CD4-positive, alpha-beta T cell treated with Interleukin-21 for 1 hour (primary cell): ENCODE data around the gene LRMDA.
"Not testable (repeated sequence)": the region's sequence is repeated elsewhere in the genome, so short reads cannot be mapped to it uniquely, and the experiment has no call there.

Experiments
- DNase-seq: peaks from one replicate; pipeline ENCODE4 v3.0.0-alpha.2; 2020

LRMDA gene

DNA sequence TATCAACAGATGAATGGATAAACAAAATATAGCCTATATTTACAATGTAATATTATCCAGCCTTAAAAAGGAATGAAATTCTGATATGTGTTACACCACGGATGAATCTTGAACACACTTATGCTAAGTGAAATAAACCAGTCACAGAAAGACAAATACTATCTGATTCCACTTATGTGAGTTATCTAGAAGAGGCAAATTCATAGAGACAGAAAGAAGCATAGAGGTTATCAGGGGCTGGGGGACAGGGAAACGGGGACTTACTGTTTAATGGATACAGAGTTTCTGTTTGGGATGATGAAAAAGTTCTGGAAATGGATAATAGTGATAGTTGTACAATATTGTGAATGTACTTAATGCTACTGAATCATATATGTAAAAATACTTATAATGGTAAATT is 329.9 kb downstream of the LRMDA start:
- no peak for DNase-seq

DNA sequence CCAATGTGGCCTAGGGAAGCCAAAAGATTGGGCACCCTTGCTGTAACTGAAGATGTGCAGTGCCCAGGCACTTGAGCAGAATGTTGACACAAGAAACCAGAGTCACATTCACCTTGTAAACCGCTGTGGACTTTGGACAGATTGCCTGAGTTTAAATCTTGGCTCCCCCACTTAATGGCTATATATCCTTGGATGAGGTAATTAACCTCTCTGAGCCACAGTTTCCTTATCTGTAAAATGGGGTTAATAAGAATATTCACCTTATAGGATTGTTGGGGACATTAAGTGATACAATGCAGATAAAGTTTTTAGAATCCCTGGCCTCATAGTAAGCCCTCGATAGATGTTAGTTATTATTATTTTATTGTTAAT is 331.0 kb downstream of the LRMDA start:
- DNase-seq = no peak

DNA sequence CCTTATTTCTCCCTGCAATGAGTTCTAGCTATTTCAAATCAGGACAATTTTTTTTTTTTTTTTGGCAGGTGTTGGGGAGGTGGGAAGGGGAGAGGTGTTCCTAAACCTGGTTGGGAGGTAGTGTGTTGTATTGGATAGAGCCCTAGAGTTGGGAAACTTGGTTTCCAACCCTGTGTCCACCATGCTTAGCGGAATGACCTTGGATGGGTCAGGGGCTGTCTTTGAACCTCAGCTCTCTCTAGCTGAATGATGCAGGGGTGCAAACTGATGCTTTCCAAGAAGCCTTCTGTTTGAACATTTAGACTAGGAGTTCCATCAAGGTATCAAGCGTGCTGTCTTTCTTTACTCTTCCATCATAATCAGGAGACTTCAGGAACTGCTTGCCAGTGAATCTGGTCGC is 332.2 kb downstream of the LRMDA start:
- DNase-seq = no peak

DNA sequence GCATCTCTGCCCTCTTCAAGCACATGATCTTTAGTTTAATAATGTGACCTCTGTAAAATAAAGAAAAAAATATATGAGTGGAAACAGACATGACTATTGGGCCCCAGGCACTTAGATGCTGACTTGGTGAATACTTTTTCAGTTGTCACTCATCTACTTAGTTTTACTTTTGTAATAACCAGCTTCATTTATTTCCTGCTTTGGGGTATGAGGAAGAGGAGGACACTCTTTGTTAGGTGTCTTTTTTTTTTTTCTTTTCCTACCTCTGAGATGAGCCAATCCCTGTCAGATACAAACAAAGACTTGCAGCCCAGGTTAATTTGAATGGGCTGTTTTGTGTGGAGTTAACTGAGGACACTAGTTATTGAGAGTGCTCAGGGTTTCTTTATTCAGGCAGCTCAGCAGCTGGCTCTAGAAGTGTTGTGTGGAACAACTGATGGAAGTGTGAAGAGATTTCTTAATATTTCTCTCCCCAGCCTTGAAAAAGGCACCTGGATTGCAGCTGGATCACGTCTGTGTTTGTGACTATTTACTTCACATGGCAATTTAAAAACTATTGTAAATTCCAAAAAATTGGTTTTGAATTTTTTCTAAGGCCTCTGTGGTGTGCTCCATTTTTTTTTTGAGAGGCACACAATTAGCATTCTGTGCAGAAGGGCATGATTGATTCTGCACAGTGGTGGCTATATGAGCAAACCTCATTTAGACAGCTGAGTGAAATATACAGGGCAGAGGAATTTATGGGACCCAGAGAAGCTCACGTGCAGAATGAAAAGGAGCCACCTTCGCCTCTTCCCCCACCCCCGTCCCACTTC is 333.8 kb downstream of the LRMDA start:
- DNase-seq = no peak

DNA sequence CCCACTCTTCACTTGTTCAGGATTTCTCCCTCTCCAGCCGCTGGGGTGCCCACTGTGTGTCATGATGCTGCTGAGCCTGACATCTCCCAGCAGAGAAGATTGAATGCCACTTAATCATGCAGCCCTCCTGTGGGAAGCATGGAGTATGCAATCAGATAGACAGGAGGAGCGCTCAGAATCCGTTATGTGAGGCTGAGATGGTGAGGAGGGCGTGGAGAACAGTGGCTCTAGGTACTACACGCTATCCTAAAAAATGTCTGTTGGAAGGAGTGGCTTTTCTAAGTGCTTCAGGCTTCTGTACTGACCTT is 334.3 kb downstream of the LRMDA start:
- no peak for DNase-seq

DNA sequence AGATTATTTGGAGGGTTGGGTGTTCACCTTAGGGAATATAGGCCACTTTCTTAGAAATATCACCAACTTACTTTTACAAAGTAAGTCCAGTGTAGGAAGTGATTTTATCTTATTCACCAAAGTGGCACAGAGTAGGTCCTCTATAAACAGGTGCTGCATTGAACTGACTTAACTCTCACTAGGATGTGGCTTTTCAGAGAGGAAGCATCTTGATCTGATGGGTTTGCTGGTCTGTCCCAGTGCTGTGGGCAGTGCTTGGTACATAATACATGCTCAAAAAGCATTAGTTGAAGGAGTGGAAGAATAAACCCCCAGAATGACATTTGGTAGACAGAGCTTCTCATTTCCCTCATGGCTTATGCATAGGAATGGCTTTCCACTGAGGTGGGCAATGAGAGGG is 334.7 kb downstream of the LRMDA start:
- DNase-seq = no peak

DNA sequence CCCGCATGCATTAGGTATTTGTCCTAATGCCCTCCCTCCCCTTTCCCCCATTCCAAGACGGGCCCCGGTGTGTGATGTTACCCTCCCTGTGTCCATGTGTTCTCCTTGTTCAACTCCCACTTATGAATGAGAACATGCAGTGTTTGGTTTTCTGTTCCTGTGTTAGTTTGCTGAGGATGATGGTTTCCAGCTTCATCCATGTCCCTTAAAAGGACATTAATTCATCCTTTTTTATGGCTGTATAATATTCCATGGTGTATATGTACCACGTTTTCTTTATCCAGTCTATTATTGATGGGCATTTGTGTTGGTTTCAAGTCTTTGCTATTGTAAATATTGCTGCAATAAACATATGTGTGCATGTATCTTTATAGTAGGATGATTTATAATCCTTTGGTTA is 335.3 kb downstream of the LRMDA start:
- DNase-seq = not testable (repeated sequence)

DNA sequence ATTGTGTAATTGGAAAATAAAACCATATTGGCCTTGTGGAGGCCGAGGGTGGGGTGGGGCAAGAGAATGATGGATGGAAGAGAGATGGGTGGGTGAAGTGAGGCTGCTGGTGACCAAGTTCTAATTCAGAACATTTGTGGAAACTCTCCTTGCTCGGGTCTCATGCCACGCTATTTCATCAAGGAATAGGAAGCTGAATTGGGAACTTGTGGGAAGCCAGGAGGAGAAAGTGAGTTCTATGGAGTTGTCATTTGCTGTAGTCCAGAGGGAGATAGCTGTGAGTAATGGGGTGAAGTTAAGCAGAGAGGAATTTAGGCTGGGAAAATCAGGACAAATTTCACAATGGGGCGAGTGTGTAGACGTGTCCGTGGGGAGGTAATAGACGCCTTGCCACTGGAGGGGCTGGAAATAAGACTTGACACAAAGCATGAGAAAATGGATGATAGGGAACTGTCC is 339.2 kb downstream of the LRMDA start:
- DNase-seq = no peak

DNA sequence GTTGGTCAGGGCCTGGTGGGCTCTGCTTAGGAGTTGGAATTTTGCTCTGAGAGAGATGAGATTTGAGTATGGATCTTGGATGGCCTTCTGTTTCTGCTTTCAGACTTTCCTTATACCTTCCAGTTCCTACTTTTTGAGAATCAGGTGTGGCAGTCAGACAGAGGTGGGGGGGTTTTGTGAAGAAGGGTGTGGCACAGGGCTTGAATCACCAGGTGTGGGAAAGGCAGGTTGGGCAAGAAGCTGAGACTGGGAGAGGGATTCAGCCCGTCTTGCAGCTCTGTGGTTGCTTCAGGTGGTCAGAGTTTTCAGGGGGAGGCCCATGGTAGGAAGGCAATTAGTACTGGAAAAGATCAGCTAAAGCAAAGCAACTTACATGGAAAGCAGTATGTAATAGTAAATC is 340.2 kb downstream of the LRMDA start:
- no peak for DNase-seq

DNA sequence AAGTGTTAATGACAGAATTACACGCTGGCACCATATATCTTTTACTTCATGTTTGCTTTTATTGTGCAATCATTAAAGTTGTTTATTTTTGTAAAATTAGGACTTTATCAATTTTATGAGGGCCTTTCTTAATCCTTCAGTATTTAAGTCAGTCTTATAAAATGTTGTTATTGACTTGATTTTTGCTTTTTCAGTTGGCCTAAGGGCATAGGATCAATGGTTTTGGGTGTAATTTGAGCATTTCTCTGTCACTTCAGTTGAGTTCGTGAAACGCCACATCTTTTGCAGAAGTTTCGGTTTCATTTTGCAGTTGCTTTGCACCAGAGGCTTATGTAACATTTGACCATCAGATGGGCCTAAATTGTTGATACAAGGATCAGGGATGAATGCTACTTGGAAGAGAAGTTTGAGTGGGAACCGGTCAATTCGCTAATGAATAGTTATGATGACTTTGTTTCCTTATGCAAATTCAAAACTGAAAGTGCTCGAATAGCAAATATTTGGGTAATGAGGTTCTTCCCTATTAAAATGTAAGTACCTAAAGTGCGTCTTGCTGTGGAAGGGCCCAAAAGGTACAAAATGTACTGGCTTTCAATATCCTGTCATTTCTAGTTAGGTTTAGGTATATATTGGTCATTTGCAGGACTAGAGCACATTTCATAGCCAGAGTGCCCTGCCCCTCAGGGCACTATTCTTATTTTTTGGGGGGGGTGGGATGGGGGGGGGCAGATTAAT is 340.9 kb downstream of the LRMDA start:
- DNase-seq = peak; percentile 42

DNA sequence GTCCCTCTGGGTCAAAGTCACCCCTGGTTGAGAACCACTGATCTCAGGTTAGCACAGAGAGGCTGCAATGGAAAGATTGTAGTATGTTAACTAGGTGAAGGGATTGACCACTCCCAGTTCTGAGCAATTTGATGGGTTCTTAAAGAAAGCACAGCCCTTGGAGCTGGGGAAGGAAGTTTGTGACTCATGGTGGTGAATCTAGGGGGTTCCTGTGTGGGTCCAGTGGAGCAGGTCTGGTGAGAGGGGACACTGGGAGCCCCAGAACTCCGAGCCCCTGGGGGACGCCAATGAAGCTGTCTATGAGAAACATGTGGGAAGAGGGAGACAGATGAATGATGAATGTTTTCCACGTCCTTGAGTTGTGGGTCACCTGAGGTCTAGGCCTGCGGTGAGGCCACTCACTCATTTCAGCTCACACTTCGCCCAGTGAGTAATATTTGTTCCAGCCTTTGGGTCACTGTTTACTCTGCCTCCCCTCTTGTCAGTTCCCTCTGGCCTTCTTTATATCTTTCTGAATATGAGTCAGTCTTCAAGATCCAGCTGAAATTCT is 341.9 kb downstream of the LRMDA start:
- no peak for DNase-seq

DNA sequence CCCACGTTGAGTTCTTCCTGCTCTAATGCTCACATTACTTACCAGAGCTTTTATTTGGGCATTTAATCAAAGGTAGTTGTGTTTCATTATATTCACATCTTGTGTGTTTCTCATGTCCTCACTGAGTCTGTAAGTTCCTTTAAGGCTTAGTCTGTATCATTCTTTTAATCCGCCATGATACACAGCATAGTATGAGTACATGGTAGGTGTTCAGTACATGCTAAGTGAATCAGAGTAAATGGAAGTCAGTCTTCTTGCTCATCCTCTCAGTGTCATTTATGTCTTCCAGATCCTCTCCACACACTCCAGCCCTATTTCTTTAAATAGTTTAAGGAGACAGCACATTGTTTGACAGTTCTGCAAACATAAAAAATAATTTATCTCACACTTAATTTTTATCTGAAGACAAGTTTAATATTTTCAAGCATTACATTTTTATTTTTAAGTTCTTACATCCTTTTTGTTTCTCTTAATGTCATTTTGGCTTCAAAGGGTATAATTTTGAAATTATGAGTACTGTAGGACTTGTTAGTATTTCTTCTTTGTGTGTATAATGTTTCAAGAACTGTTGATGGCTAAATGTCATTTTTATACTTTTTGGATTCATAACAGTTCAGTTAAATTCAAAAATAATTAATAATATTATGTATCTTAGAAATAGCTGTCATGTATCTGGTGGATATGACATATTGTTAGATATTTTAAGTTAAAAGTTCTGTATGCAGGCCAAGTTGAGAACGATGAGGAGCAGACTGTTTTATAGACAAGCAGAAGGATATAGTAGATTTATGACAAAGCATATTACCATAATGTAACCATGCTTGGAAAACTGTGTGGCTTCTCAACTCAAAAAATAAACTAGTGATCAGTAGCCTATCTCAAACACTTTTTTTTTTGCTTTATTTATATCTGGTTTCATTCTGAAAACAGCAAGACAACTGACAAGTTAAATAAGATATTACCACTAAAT is 342.7 kb downstream of the LRMDA start:
- DNase-seq = no peak

DNA sequence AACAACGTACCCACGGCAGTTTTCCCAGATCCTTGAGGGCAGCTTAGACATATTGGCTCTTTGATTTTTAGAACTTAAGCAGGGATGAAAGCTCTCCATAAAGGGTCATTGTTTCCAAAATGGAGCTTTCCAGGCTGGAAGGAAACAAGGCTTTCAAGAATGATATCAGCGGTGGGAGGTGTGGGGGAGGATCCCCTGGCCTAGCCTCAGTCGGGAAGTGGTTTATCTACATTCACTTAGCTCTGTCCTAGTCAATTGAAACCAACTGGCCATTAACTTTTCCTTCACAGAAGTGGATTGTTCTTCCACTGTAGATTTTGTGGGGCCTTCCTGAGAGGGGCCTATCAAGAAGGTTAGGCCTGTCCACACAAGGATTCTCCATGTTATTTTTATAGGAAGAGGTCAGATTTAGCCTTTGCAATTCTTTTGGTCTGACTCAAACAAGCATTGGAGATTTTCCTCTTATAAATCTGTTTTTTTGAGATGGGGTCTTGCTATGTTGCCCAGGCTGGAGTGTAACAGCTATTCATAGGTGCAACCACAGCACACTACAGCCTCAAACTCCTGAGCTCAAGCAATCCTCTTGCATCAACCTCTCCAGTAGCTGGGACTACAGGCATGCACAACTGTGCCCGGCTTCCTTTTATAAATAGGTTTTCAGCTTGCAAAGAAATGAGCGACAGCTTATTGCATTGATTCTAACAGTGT is 343.5 kb downstream of the LRMDA start:
- no peak for DNase-seq

DNA sequence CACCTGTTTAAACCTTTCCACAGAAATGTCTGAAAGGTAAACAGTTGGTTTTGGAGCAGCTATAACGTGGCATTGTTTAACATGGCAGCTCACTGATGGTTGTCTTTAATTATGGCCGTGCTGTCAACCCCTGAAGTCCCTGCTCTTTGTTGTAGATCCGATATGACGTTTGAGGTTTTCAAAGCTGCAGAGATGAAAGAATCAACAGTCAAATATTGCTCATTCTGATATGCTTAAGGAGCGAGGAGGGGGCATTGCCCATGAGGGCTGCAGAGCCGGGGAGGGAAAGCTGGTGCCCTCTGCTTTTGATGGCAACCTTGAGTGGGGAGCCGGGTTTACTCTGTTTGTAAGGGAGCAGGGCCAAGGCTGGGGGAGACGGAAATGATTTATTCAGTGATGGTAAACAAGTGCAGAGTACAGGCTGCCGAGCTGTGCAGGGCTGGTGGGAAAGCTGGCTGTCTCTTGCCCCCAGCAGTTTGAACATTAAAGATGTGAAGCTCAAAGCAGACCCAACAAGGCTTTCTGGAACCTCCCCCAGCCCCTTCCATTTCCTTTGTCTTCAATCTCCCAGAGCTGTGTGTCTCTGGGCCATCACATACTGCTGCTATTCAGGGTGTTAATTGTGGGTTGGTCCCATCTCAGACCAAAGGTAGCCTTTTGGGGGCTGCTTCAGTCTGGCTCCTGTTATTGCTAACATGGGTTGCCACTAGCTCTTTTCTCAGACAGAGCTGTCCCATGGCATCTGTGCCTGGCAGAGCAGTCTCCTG is 345.5 kb downstream of the LRMDA start:
- DNase-seq = no peak

DNA sequence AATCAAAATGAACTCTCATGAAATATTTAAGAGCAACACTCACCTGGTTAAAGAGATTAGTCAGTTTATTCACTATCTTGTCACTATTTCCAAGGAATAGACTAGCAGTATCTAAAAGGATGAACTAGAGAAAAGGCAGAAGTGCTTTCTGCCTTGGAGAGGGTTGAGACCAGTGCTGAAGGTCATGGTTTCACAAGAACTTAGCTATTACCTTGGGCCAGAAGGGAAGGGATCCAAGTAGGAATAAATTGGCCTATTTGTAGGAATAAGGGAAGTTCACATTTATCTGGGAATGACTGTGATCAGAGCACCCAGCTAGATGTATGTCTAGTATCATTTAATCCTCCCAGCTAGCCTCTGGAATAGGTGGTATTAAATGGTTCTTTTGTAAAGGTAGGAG is 347.2 kb downstream of the LRMDA start:
- no peak for DNase-seq

DNA sequence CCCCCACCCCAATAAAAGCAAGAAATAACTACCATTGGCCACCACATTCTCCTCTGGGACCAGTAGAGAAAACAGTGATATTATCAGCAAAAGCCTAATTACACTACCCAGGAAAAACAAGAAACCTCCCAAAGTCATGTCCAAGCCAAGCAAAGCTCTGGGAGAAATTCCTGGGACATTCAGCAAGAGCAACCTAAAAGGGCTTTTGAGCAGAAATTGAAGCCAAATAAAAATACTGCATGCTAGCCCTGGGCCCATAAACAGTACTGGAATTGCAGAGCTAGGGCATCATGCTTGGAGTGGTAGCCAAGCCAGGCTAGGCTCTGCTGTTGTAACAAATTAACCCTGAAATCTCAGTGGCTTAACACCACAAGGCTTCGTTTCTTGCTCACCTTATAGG is 347.9 kb downstream of the LRMDA start:
- no peak for DNase-seq

DNA sequence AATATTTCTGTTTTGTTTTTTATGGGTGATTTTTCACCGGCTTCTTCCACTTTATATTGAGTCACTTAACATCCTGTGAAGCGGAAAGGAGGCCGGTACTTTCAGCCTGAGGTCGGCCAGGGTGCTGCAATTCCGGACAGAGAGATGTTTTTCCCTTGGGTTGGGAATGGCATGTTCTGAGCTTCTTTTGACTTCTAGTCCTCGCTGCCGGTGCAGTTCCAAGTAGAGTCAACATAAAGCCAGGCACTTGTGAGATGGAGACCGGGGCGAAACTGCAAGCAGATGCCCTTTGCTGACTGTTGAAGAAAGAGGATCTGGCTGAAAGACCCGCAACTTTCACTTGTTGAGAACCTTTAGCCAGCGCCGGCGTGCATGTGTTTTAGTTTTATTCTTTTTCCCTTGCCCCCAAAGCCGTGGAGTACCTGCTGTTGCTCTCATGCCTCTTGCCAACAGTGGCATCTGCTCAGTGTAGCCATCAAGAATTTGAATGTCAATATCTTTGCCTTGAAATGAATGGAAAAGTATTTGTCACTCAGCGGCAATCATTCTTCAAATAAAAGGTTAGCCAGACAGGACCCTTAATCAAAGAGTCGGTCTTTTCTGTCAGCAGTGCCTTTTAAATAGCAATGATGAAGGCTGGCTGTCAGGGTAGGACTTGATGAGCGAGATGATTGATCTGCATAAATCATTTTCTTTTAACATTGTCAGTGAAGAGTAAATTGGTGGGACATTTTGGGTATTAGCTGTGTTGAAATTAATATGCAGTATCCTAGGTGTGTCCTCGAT is 351.2 kb downstream of the LRMDA start:
- DNase-seq = no peak

DNA sequence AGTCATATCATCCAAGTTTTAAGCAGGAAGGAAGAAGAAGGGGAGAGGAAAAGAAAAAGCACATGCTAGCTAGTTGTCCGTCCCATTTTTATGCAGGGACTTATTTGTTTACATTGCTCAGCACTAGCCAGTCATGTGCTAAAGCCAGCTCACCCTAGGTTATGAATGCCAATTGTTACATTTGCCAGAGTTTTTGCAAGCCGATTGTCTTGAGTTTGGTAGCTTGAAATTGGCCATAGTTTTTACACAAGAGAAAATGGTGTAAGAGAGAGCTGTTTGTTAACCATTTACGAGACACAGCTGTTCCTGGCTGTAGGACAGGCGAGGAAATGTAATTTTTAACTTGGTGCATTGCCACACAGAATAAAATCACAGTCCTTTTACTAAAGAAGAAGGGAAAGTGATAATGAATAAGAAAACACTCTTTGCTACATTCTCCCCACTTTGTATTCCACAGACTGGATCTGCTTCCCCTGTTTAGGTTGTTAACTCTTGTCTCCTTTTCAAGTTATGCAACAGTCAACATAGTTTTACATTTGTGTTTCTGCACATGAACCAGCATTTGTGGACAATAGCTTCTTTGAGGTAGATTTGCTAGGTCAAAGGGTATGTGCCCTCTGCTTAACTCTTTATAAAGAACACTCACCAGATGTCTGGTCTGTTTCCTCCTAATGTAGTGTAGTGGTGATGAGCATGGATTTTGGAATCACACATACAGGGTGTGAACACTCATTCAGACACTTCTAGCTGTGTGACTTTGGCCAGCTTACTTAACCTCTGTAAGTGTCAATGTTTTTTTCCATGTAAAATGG is 357.2 kb downstream of the LRMDA start:
- DNase-seq = no peak

DNA sequence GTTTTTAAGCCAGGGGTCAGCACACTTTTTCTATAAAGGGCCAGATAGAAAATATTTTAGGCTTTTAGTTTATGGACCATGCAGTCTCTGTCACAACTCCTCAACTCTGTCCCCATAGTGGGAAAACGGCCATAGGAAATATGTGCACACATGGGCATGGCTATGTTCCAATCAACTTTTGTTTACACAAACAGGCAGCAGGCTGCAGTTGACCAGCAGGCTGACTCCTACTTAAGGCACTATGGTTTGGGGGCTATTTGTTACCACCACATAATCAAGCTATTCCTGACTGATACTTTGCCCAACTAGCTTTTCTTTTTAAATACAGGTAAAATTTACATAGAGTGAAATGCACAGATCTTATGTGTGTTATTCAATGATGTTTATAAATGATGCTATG is 362.4 kb downstream of the LRMDA start:
- no peak for DNase-seq

DNA sequence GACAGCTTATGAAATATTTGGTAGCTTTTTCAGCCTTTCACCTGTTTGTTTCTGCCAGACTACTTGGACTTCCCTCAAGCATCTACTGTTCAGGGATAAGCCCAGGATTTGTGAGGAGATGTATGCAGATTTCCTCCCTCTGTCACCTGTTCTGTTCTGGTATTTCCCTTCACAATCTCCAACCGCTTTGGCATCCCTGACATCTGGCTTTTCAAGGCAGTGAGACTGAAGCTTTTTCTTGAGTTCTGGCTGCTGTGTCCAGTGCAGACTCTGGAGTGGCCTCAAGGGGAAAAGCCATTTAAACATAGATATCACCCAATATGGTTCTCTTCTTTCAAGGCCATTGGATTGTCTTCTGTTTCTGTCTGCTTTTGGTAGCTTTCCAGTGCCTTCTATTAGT is 369.7 kb downstream of the LRMDA start:
- no peak for DNase-seq
